ENCODE measurements around the gene TP53AIP1.

TP53AIP1 gene

DNA sequence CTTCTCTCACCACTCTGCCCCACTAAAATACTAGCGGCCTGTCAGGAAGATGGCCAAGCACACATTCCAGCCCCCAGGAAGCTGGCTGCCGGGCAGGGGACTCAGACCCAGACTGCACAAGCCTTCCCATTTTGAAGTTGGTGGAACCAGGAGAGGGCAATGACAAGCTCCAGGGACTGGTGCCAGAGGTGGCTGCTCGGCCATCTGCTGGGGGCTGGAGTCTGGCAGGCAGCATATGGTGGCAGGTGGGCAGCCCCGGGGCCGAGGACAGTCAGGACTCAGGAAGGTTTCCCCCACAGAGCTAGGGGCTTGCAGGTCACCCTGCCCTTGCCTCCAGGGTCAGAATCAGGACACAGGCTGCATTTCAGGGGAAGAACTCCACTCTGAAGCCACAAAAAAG, 28.9 kb downstream of the TP53AIP1 start:
- Histone ChIP-seq H3K27me3 (ENCODE audit: insufficient read depth, low read depth, severe bottlenecking) (no peaks in the 10 kb centered on the region), H3K27ac (no peak overlapping the region), H3K9me3 (ENCODE audit: severe bottlenecking) (peaks cover 5% of the 10 kb centered on the region), H3K4me3 (ENCODE audit: low read depth, low read length) (no peak overlapping the region), H3K36me3 (no peaks in the 10 kb centered on the region)
- DNase-seq, result peak; percentile 36
- TF ChIP-seq, protein P1, sequence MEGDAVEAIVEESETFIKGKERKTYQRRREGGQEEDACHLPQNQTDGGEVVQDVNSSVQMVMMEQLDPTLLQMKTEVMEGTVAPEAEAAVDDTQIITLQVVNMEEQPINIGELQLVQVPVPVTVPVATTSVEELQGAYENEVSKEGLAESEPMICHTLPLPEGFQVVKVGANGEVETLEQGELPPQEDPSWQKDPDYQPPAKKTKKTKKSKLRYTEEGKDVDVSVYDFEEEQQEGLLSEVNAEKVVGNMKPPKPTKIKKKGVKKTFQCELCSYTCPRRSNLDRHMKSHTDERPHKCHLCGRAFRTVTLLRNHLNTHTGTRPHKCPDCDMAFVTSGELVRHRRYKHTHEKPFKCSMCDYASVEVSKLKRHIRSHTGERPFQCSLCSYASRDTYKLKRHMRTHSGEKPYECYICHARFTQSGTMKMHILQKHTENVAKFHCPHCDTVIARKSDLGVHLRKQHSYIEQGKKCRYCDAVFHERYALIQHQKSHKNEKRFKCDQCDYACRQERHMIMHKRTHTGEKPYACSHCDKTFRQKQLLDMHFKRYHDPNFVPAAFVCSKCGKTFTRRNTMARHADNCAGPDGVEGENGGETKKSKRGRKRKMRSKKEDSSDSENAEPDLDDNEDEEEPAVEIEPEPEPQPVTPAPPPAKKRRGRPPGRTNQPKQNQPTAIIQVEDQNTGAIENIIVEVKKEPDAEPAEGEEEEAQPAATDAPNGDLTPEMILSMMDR (IDR thresholded peaks at IDR 0.05; ENCODE audit: low read depth, low read length), result no peak

DNA sequence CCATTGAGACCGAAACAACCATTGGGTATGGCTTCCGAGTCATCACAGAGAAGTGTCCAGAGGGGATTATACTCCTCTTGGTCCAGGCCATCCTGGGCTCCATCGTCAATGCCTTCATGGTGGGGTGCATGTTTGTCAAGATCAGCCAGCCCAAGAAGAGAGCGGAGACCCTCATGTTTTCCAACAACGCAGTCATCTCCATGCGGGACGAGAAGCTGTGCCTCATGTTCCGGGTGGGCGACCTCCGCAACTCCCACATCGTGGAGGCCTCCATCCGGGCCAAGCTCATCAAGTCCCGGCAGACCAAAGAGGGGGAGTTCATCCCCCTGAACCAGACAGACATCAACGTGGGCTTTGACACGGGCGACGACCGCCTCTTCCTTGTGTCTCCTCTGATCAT, 31.0 kb downstream of the TP53AIP1 start:
- no peaks in the 10 kb centered on the region for H3K36me3 ChIP-seq
- no peak overlapping the region for H3K27ac ChIP-seq
- no peak for DNase-seq

DNA sequence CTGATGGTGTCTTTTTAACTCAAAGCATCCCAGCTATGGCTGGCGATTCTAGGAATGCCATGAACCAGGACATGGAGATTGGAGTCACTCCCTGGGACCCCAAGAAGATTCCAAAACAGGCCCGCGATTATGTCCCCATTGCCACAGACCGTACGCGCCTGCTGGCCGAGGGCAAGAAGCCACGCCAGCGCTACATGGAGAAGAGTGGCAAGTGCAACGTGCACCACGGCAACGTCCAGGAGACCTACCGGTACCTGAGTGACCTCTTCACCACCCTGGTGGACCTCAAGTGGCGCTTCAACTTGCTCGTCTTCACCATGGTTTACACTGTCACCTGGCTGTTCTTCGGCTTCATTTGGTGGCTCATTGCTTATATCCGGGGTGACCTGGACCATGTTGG, 31.4 kb downstream of the TP53AIP1 start:
- Histone ChIP-seq H3K27ac (no peak overlapping the region), H3K36me3 (no peaks in the 10 kb centered on the region), H3K4me3 (ENCODE audit: low read depth, low read length) (no peak overlapping the region), H3K9me3 (ENCODE audit: severe bottlenecking) (peaks cover 5% of the 10 kb centered on the region), H3K27me3 (ENCODE audit: insufficient read depth, low read depth, severe bottlenecking) (no peaks in the 10 kb centered on the region)
- DNase-seq, result no peak
- TF ChIP-seq, protein P1 (IDR thresholded peaks at IDR 0.05; ENCODE audit: low read depth, low read length), result no peak

More for the DNA sequence above, 31.0 kb downstream of the TP53AIP1 start:
- TF ChIP-seq, protein P1 (IDR thresholded peaks at IDR 0.05; ENCODE audit: low read depth, low read length), result no peak
- no peaks in the 10 kb centered on the region for H3K27me3 ChIP-seq (ENCODE audit: insufficient read depth, low read depth, severe bottlenecking)
- H3K9me3 ChIP-seq (ENCODE audit: severe bottlenecking), result peaks cover 5% of the 10 kb centered on the region
- H3K4me3 ChIP-seq (ENCODE audit: low read depth, low read length), result no peak overlapping the region

DNA sequence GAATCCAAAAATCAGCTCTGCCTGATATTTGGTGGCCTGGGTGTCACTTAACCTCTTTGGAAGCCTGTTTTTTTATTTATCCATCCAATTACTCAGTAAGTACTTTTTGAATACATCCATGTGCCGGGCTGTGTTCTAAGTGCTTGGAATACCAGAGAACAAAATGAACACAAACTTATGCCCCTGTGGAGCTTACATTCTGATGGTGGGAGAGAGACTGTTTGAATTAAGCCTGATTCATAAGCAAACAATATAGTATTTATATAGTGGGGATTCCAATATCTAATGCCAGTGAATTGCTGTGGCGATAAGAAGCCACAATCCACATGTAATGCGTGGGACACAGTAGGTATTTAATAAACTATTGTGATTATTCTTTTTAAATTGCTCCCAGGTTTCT, 32.1 kb downstream of the TP53AIP1 start:
- H3K27me3 ChIP-seq (ENCODE audit: insufficient read depth, low read depth, severe bottlenecking), result no peaks in the 10 kb centered on the region
- H3K27ac ChIP-seq, result no peak overlapping the region
- TF ChIP-seq, protein P1 (IDR thresholded peaks at IDR 0.05; ENCODE audit: low read depth, low read length), result no peak
- no peaks in the 10 kb centered on the region for H3K36me3 ChIP-seq
- H3K4me3 ChIP-seq (ENCODE audit: low read depth, low read length), result no peak overlapping the region
- peaks cover 5% of the 10 kb centered on the region for H3K9me3 ChIP-seq (ENCODE audit: severe bottlenecking)
- no peak for DNase-seq

DNA sequence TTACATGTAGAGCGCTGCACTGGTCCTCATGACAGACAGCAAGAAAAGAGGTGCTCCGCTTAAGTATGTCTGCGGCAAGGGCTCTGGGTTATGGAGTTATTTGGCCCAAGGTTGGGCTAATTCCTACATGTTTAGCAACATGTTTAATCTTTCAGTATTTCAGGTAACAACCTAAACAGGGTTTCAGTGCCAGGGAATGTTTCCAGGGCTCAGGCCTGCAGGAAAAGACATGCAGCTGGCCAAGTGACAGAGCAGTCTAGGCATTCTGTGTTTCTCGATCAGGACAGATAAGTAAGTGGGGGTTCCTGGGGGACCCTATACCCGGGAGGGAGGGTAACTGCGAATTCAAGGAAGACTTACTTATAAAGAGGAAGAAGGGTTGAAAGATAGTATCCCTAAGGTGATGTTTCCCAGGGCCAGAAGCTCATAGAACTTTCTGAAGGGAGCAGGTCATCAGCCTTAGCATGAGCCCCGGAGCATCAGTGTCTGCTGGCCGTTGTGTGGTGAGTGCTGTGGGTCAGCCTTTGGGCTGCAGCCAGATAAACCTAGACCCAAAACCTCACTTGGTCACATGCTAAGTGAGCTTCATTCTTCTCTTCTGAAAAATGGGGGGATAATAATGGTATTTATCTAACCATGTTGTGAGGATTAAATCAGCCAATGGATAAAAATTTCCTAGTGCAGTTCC, 33.1 kb downstream of the TP53AIP1 start:
- H3K27ac ChIP-seq, result no peak overlapping the region
- H3K36me3 ChIP-seq, result no peaks in the 10 kb centered on the region
- no peak overlapping the region for H3K4me3 ChIP-seq (ENCODE audit: low read depth, low read length)
- TF ChIP-seq, protein P1 (IDR thresholded peaks at IDR 0.05; ENCODE audit: low read depth, low read length), result no peak
- no peaks in the 10 kb centered on the region for H3K27me3 ChIP-seq (ENCODE audit: insufficient read depth, low read depth, severe bottlenecking)
- H3K9me3 ChIP-seq (ENCODE audit: severe bottlenecking), result peaks cover 5% of the 10 kb centered on the region
- no peak for DNase-seq
